Inflammatory macrophage treated with lipopolysaccharide for 1 hour (primary cell): ENCODE data around the gene PTPRJ.
A peak's percentile ranks its signal among the peaks of the same experiment; 100 is the strongest.
"Not testable (repeated sequence)": the region's sequence is repeated elsewhere in the genome, so short reads cannot be mapped to it uniquely, and the experiment has no call there.

Experiments
- DNase-seq, 2 donors: peaks; one replicate each; pipeline ENCODE4 v3.0.0-alpha.2; 2020 to 2022

Gene PTPRJ

GRCh38 chr11:48019217-48019584, 38.8 kb downstream of the PTPRJ start:
- no peak for DNase-seq

GRCh38 chr11:48019595-48019994, 39.2 kb downstream of the PTPRJ start:
- DNase-seq = no peak

- DNase-seq = peak; percentile 99
Measured at GRCh38 chr11:48020092-48020755, 39.9 kb downstream of the PTPRJ start.

GRCh38 chr11:48021201-48021820, 41.0 kb downstream of the PTPRJ start:
- not testable (repeated sequence) for DNase-seq

- DNase-seq = no peak
Measured at GRCh38 chr11:48022445-48022844, 42.1 kb downstream of the PTPRJ start.

GRCh38 chr11:48023608-48024007, 43.2 kb downstream of the PTPRJ start:
- DNase-seq = not testable (repeated sequence)

- DNase-seq = no peak
Measured at GRCh38 chr11:48024635-48025071, 44.3 kb downstream of the PTPRJ start.

GRCh38 chr11:48025293-48025983, 45.1 kb downstream of the PTPRJ start:
- DNase-seq = no peak

GRCh38 chr11:48025984-48026340, 45.6 kb downstream of the PTPRJ start:
- DNase-seq = peak; percentile 81 to 84

- peak in 1 of 2 donors; percentile 73 for DNase-seq
Measured at GRCh38 chr11:48028914-48029680, 48.7 kb downstream of the PTPRJ start.

- no peak for DNase-seq
Measured at GRCh38 chr11:48029681-48030290, 49.4 kb downstream of the PTPRJ start.

GRCh38 chr11:48031602-48032001, 51.2 kb downstream of the PTPRJ start:
- no peak for DNase-seq

- DNase-seq = peak in 1 of 2 donors; percentile 69
Measured at GRCh38 chr11:48032721-48033120, 52.4 kb downstream of the PTPRJ start.

- DNase-seq = peak; percentile 62 to 76
Measured at GRCh38 chr11:48033918-48034341, 53.6 kb downstream of the PTPRJ start.

GRCh38 chr11:48034926-48035871, 54.8 kb downstream of the PTPRJ start:
- peak in 1 of 2 donors; percentile 33 for DNase-seq

- no peak for DNase-seq
Measured at GRCh38 chr11:48036011-48036410, 55.7 kb downstream of the PTPRJ start.

- no peak for DNase-seq
Measured at GRCh38 chr11:48036466-48036865, 56.1 kb downstream of the PTPRJ start.

GRCh38 chr11:48037709-48038468, 57.5 kb downstream of the PTPRJ start:
- no peak for DNase-seq

- DNase-seq = no peak
Measured at GRCh38 chr11:48040830-48041444, 60.6 kb downstream of the PTPRJ start.
